SK-N-MC (cell line): ENCODE measurements around the gene UNC5C.

Experiments
- DNase-seq: peaks from one replicate; pipeline ENCODE4 v3.0.0-alpha.2; 2011; ENCODE audit warnings: low read depth, low spot score
- H3K27ac ChIP-seq: fragments of 200-600 bp; sonication (generic); 2 replicates; pipeline ENCODE4 v1.5.1; 2016; ENCODE audit warnings: mixed run types
- H3K36me3 ChIP-seq: fragments of 200-600 bp; sonication (generic); 2 replicates; pipeline ENCODE4 v1.6.1; 2017; ENCODE audit warnings: antibody characterized with exemption, low read length, mixed read lengths; ENCODE audit not compliant: insufficient read depth
- H3K4me3 ChIP-seq: fragments of 200-600 bp; sonication (generic); 2 replicates; pipeline ENCODE4 v1.5.1; 2016
- H3K9ac ChIP-seq: fragments of 200-600 bp; sonication (generic); 2 replicates; pipeline ENCODE4 v1.8.0; 2017; ENCODE audit warnings: mixed run types, mixed read lengths; ENCODE audit not compliant: insufficient read length
- H3K9me3 ChIP-seq: fragments of 200-600 bp; sonication (generic); 2 replicates; pipeline ENCODE4 v1.6.1; 2017; ENCODE audit warnings: low read depth, mild to moderate bottlenecking, antibody characterized with exemption, low read length, moderate library complexity, mixed read lengths
- EZH2 ChIP-seq: fragments of 200-600 bp; sonication (generic); IDR thresholded peaks from one replicate; pipeline ENCODE4 v1.6.1; 2017; ENCODE audit warnings: antibody characterized with exemption
- FOXP2 ChIP-seq: optimal IDR thresholded peaks from 2 replicates; pipeline ENCODE3; 2011; ENCODE audit warnings: mild to moderate bottlenecking, moderate library complexity; ENCODE audit not compliant: insufficient read depth; ENCODE audit errors: extremely low read length, control extremely low read depth
- POLR2AphosphoS5 ChIP-seq: IDR thresholded peaks from 2 replicates; pipeline ENCODE4 v1.6.1; 2012; ENCODE audit warnings: mild to moderate bottlenecking, low read depth, low read length, borderline replicate concordance

The UNC5C gene

DNA sequence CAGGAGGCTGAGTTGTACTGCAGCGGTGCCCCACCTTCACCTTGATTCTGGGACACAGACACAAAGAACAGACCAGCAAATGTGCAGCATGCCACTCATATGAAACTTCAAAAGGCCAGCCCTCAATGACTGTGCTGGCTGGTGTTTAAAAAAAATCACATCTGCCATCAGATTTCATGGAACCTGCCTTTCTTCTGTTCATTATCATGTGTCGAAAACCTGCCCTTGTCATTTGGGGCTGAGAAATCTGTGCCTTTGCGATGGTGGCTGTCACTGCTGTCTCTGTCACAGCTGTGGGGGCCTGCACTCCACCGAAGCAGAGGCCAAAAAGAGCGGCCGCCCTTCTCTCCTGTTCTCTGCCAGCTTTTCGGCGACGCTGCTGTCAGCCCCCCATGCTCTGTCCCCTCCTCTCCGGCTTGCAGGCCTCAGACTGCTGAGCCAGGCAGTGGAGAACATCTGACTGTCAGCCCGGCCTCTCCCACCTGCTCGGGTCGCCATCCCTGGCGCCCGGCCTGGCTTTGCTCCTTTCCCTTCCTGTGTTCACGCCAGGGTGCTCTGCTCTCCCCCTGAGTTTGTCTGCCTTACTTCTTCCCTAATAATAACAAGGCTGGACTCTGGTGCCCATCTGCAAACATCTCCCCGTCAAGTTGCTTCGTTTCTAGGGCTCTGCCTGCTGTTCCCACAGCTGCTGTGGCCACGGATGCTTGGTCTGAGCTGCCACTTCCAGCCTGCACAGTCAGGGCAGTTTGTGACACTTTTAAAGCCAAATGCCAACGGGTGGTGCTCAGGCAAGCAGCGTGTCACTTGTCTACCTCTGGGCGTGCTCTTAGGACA, 355.2 kb downstream of the UNC5C start:
- H3K4me3 ChIP-seq: no peak overlapping the region
- no peak overlapping the region for H3K9ac ChIP-seq
- H3K36me3 ChIP-seq: no peaks in the 10 kb centered on the region
- H3K27ac ChIP-seq: no peak overlapping the region
- no peaks in the 10 kb centered on the region for H3K9me3 ChIP-seq
- TF ChIP-seq FOXP2 (no peak), EZH2 (no peak), POLR2AphosphoS5 (no peak)
- DNase-seq: no peak

DNA sequence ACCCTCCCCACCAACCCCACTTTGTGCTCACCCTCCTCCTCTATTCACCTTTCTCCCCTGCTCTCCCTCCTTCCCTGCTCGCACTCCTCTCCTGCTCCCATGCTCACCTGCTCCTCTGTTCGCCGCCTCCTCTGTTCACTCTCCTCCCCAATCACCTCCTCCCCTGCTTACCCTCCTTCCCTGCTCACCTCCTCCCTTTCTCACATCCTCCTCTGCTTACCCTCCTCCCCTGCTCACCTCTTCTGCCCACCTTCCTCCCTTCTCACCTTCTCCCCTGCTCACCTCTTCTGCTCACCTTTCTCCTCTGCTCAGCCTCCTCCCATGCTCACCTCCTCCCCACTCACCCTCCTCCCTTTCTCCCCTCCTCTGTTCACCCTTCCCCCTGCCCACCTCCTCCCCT, 357.2 kb downstream of the UNC5C start:
- no peak for TF ChIP-seq FOXP2
- no peaks in the 10 kb centered on the region for H3K9me3 ChIP-seq
- H3K27ac ChIP-seq: no peak overlapping the region
- H3K9ac ChIP-seq: no peak overlapping the region
- H3K4me3 ChIP-seq: no peak overlapping the region
- DNase-seq: no peak
- H3K36me3 ChIP-seq: no peaks in the 10 kb centered on the region

DNA sequence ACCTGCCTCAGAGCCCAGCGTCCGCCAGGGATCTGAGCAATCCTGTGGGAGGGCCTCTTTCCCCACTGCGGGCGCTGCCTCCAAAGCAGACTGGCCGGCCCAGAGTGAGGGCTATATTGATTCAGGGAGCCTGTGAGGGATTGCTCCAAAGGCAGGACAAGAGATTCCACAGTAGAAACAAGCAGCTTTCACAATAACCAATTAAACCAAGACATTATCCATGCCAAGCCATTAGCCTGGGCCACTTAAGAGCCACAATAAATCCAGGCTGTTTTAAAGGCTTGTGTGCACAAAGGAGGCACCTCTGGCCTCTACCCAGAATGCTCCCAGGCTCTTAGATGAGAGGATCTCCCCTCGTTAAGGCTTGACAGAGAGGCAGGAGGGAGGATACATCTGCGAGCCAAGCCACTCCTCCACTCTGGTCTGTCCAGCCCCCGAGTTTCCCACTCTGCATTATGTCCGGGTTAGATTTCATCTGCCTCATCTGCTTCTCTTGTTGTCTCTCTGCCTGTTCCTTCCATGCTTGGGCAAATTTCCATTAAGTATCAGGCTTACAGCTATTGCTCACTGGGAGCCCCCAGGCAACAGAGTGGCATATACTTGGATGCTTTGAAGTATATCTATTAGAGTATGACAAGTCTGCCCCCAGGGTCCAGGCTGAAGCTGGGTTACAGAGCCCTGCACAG, 357.9 kb downstream of the UNC5C start:
- Histone ChIP-seq H3K4me3 (0 out of 2 replicates have a peak overlapping the region, but pooled peaks have one; percentile 8), H3K36me3 (no peaks in the 10 kb centered on the region), H3K9ac (no peak overlapping the region), H3K9me3 (no peaks in the 10 kb centered on the region), H3K27ac (no peak overlapping the region)
- DNase-seq: no peak
- TF ChIP-seq POLR2AphosphoS5 (no peak), EZH2 (no peak), FOXP2 (no peak)

DNA sequence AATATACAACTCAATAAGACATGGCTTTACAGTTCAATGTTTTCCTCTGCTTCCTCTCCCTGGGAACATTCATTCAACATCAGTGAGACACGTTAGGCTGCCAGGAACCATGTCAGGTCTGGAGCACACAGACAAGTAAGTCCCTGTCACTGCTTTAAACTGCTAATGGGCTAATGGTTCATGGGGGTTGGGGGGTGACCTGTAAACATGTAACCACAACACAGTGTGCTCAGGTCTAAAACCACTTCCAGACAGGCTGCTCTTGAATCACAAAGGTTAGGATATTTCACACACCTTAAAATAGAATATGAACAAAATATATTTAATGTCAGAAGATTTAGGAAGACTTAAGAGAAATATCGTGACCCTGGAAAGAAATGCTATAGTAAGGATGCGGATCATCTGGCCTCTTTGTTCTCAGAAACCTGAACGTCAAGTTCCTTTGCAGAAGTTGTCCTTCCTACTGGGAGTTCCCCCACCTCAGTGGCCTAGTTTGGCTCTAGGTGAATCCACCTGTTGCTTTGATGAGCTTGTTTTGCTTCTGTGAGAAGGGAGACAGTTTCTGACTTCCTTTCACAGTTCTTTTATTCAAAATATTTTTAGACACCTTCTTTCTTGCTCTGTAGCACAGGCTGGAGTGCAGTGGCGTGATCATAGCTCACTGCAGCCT, 359.9 kb downstream of the UNC5C start:
- H3K27ac ChIP-seq: no peak overlapping the region
- H3K4me3 ChIP-seq: no peak overlapping the region
- H3K9ac ChIP-seq: no peak overlapping the region
- no peak for DNase-seq
- TF ChIP-seq POLR2AphosphoS5 (no peak), EZH2 (no peak), FOXP2 (no peak)
- H3K36me3 ChIP-seq: no peaks in the 10 kb centered on the region
- no peaks in the 10 kb centered on the region for H3K9me3 ChIP-seq

GRCh38 chr4:95186666-95187065, 362.1 kb downstream of the UNC5C start:
- Histone ChIP-seq H3K9ac (no peak overlapping the region), H3K9me3 (no peaks in the 10 kb centered on the region), H3K27ac (no peak overlapping the region), H3K4me3 (no peak overlapping the region), H3K36me3 (no peaks in the 10 kb centered on the region)
- DNase-seq: no peak
- TF ChIP-seq FOXP2: no peak
- TF ChIP-seq EZH2: no peak
- no peak for TF ChIP-seq POLR2AphosphoS5

GRCh38 chr4:95183656-95184408, 364.9 kb downstream of the UNC5C start:
- no peaks in the 10 kb centered on the region for H3K9me3 ChIP-seq
- TF ChIP-seq EZH2 (no peak), POLR2AphosphoS5 (no peak), FOXP2 (no peak)
- no peak overlapping the region for H3K9ac ChIP-seq
- H3K4me3 ChIP-seq: no peak overlapping the region
- DNase-seq: no peak
- H3K27ac ChIP-seq: no peak overlapping the region
- no peaks in the 10 kb centered on the region for H3K36me3 ChIP-seq

DNA sequence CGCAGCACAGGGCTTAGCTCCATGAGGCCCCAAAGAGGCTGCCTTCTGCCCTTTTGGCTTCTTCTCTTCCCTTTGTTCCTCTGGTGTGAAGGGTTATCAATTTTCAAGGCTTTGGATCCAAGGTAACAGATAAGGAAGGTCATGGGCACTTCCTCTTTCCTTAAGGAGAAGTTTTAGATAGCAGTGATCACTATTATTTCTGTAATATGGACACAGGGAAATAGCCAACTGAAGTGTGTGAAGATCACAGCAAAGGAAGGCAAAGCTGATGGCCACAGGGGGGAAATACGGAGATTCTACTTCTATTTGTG, 366.8 kb downstream of the UNC5C start:
- TF ChIP-seq FOXP2 (no peak), EZH2 (no peak)
- H3K9me3 ChIP-seq: no peaks in the 10 kb centered on the region
- no peaks in the 10 kb centered on the region for H3K36me3 ChIP-seq
- H3K27ac ChIP-seq: no peak overlapping the region
- no peak for DNase-seq
- no peak overlapping the region for H3K9ac ChIP-seq
- no peak overlapping the region for H3K4me3 ChIP-seq

- no peaks in the 10 kb centered on the region for H3K36me3 ChIP-seq
- TF ChIP-seq POLR2AphosphoS5 (no peak), EZH2 (no peak), FOXP2 (no peak)
- DNase-seq: no peak
Measured at GRCh38 chr4:95181243-95181995, 367.4 kb downstream of the UNC5C start.

More at GRCh38 chr4:95181243-95181995, 367.4 kb downstream of the UNC5C start:
- Histone ChIP-seq H3K4me3 (no peak overlapping the region), H3K9ac (no peak overlapping the region), H3K9me3 (no peaks in the 10 kb centered on the region), H3K27ac (no peak overlapping the region)
